Measurements from ENCODE around the gene VSX2. TPM values are rescaled to one million over a fixed set of nuclear protein-coding genes. Genes with fewer than 3 reads are reported as not detected.
"Not testable (repeated sequence)": the region's sequence is repeated elsewhere in the genome, so short reads cannot be mapped to it uniquely, and the experiment has no call there.

The VSX2 gene
- total RNA-seq, 2 donors from 2014 or later = not detected

DNA sequence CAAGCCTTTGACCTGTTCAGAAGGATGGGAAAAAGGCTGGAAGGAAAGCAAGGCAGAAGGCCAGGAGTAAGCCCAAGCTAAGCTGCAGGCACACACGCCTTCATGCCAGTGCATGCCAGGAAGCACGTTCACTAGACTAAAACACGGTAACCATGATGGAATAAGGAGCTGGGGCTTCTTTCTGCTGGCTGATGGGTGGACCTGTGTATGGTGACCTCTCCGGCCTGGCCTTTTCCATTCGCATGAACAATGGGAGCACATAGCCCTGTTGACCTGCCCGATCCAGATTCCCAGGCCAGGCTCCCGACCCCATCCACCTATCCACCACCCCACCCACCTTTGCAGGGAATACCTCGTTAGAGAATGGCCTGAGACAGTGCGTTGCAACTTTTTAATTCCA is 22.8 kb downstream of the VSX2 start:
- TF ChIP-seq, protein P1, sequence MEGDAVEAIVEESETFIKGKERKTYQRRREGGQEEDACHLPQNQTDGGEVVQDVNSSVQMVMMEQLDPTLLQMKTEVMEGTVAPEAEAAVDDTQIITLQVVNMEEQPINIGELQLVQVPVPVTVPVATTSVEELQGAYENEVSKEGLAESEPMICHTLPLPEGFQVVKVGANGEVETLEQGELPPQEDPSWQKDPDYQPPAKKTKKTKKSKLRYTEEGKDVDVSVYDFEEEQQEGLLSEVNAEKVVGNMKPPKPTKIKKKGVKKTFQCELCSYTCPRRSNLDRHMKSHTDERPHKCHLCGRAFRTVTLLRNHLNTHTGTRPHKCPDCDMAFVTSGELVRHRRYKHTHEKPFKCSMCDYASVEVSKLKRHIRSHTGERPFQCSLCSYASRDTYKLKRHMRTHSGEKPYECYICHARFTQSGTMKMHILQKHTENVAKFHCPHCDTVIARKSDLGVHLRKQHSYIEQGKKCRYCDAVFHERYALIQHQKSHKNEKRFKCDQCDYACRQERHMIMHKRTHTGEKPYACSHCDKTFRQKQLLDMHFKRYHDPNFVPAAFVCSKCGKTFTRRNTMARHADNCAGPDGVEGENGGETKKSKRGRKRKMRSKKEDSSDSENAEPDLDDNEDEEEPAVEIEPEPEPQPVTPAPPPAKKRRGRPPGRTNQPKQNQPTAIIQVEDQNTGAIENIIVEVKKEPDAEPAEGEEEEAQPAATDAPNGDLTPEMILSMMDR (IDR thresholded peaks at IDR 0.05) = no peak
- TF ChIP-seq POLR2AphosphoS5 (IDR thresholded peaks at IDR 0.05) (no peak), POLR2A (IDR thresholded peaks at IDR 0.05) (no peak)
- no peaks in the 10 kb centered on the region for H3K27me3 ChIP-seq (replicated peaks; ENCODE audit: insufficient read depth)
- no peak overlapping the region for H3K4me3 ChIP-seq
- H3K27ac ChIP-seq = no peak overlapping the region
- intact Hi-C loops (cut with DNase I) = no loop called here
- H3K4me1 ChIP-seq (replicated peaks) = peaks cover 2% of the 10 kb centered on the region
- H3K9me3 ChIP-seq = no peaks in the 10 kb centered on the region
- H3K36me3 ChIP-seq = no peaks in the 10 kb centered on the region
- no peak for DNase-seq (ENCODE audit: low spot score)
- 87% methylated on average over 9 of the region's 9 CpGs for WGBS

DNA sequence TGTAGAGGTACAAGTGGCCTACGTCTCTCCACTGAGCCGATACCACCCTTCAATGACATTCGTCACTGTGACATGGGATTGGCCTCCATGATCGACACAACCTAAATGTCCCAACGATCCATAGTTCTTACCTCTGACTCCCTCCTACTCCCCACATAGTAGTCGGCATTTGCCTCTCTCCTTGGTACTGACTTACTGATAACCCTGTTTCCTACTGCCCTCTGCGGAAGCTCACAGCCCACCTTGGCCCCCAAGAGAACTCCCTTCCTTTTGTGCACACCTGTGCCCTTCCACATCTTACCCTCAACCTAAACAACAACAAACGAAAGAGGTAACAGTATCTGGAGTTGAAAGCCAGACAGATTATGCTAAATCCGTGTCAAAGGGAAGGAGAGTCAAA is 23.9 kb downstream of the VSX2 start:
- intact Hi-C loops (cut with DNase I) = no loop called here
- WGBS = 80% methylated on average over 9 of the region's 9 CpGs
- H3K36me3 ChIP-seq = no peaks in the 10 kb centered on the region
- H3K9me3 ChIP-seq = no peaks in the 10 kb centered on the region
- H3K4me1 ChIP-seq (replicated peaks) = no peaks in the 10 kb centered on the region
- TF ChIP-seq POLR2AphosphoS5 (IDR thresholded peaks at IDR 0.05) (no peak), POLR2A (IDR thresholded peaks at IDR 0.05) (no peak)
- TF ChIP-seq, protein P1 (IDR thresholded peaks at IDR 0.05) = no peak
- no peaks in the 10 kb centered on the region for H3K27me3 ChIP-seq (replicated peaks; ENCODE audit: insufficient read depth)
- DNase-seq (ENCODE audit: low spot score) = no peak
- H3K4me3 ChIP-seq = no peak overlapping the region
- no peak overlapping the region for H3K27ac ChIP-seq

DNA sequence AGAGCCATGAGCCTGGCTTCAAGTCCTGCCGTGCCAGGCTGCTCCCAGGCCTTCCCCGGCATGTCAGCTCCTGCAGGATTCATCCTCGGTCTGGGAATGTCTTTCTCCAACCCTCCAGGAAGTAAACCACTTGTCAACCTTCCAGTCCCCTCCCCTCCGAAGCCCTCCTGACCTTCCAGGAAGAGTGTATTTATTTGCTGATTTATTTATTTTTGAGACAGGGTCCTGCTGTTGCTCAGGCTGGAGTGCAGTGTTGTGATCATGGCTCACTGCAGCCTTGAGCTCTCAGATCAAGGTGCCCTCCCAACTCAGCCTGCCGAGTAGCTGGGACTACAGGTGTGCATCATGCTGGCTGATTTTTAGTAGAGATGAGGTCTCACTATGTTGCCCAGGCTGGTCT is 24.7 kb downstream of the VSX2 start:
- Histone ChIP-seq H3K27me3 (replicated peaks; ENCODE audit: insufficient read depth) (no peaks in the 10 kb centered on the region), H3K9me3 (no peaks in the 10 kb centered on the region), H3K4me3 (no peak overlapping the region), H3K27ac (no peak overlapping the region), H3K4me1 (replicated peaks) (no peaks in the 10 kb centered on the region), H3K36me3 (no peaks in the 10 kb centered on the region)
- no peak for DNase-seq (ENCODE audit: low spot score)
- intact Hi-C loops (cut with DNase I) = no loop called here
- TF ChIP-seq POLR2A (IDR thresholded peaks at IDR 0.05) (no peak), POLR2AphosphoS5 (IDR thresholded peaks at IDR 0.05) (no peak)
- TF ChIP-seq, protein P1 (IDR thresholded peaks at IDR 0.05) = no peak
- WGBS = 54% methylated on average over 5 of the region's 5 CpGs

DNA sequence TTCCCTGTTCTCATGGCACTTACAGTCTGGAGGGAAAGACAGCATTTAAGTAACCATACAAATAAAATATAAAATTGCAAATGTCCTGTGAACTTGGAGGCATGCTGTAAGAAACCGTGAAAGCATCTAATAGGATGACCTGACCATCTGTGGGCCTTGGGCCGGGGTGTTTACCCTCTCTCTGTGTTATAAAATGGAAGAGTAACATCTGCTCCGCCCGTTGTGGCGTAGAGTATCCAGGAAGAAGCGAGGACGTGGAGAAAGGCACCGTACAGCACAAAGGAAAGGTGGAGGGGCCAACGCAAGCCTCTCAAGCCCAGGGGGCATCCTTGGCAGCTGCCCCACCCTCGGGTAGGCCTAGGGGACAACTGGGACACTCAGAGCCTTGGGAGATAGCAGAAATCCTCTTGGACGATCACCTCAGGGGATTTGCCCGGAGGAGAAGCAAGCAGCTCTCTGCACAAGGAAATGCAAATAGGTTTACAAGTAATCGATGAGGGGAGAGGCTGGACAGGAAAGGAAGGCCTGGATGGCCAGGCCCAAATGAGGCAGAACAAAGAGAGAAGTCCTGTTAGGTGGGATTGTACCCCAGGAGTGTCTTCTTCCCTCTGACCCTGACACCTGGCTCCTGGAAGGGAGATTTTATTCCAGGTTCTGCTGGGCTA is 26.2 kb downstream of the VSX2 start:
- WGBS = 56% methylated on average over 13 of the region's 13 CpGs
- intact Hi-C loops (cut with DNase I) = no loop called here
- no peak overlapping the region for H3K4me3 ChIP-seq
- H3K27me3 ChIP-seq (replicated peaks; ENCODE audit: insufficient read depth) = no peaks in the 10 kb centered on the region
- H3K36me3 ChIP-seq = no peaks in the 10 kb centered on the region
- no peak overlapping the region for H3K27ac ChIP-seq
- no peak for DNase-seq (ENCODE audit: low spot score)
- H3K9me3 ChIP-seq = no peaks in the 10 kb centered on the region
- H3K4me1 ChIP-seq (replicated peaks) = no peaks in the 10 kb centered on the region
- TF ChIP-seq POLR2A (IDR thresholded peaks at IDR 0.05) (no peak), POLR2AphosphoS5 (IDR thresholded peaks at IDR 0.05) (no peak)
- TF ChIP-seq, protein P1 (IDR thresholded peaks at IDR 0.05) = no peak

DNA sequence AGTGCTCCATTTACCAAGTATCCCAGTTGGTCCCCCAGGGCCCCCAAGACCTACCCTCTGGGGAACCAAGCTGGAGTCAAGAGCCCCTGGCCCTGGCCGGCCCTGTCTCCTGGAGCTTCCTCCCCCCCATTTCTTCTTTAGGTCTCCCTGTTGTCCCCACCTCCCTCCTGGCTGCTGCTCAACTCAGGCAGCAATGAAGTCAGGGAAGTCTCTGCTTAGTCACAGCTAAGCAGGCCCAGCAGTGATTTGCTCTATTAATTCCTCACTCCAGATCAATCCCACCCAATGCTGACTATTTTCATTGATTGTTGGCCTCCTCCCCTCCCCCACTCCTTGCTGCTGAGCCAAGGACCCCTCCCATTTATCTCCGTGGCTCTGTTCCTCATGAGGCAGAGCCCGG is 28.3 kb downstream of the VSX2 start:
- H3K27me3 ChIP-seq (replicated peaks; ENCODE audit: insufficient read depth) = no peaks in the 10 kb centered on the region
- TF ChIP-seq, protein P1 (IDR thresholded peaks at IDR 0.05) = no peak
- TF ChIP-seq POLR2AphosphoS5 (IDR thresholded peaks at IDR 0.05) (no peak), POLR2A (IDR thresholded peaks at IDR 0.05) (no peak)
- no peaks in the 10 kb centered on the region for H3K36me3 ChIP-seq
- intact Hi-C loops (cut with DNase I) = no loop called here
- H3K4me3 ChIP-seq = no peak overlapping the region
- 66% methylated on average over 3 of the region's 3 CpGs for WGBS
- H3K9me3 ChIP-seq = no peaks in the 10 kb centered on the region
- DNase-seq (ENCODE audit: low spot score) = no peak
- H3K27ac ChIP-seq = no peak overlapping the region
- H3K4me1 ChIP-seq (replicated peaks) = no peaks in the 10 kb centered on the region

DNA sequence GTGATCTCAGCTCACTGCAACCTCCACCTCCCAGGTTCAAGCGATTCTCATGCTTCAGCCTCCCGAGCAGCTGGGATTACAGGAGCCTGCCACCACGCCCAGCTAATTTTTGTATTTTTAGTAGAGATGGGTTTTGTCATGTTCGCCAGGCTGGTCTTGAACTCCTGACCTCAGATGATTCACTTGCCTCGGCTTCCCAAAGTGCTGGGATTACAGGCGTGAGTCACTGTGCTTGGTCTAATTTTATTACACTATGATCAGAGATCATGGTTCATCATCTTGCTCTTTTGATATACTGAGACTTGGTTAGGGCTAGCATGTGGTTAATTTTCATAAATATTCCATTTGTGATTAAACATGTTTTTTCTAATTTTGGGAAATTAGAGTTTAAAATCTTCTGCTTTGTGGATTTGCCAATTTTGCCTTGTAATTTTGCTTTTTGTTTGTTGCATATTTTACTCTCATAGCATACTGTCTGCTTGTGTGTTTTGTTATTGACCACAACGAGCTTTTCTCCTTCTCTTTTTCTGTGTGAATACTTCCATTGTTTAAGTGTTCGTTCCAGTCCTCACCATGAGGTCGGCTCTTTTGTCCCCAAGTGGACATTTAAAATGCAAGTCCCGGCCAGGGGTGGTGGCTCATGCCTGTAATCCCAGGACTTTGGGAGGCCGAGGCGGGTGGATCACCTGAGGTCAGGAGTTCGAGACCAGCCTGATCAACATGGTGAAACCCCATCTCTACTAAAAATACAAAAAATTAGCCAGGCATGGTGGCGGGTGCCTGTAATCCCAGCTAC is 31.3 kb downstream of the VSX2 start:
- H3K4me3 ChIP-seq; intact Hi-C loops (cut with DNase I); H3K4me1 ChIP-seq (replicated peaks); H3K27me3 ChIP-seq (replicated peaks; ENCODE audit: insufficient read depth); DNase-seq (ENCODE audit: low spot score); H3K36me3 ChIP-seq; H3K27ac ChIP-seq; H3K9me3 ChIP-seq: not testable (repeated sequence)
- WGBS = 56% methylated on average over 14 of the region's 14 CpGs

Data from prostate gland (tissue), 2 donors.